GM13976 (cell line): ENCODE measurements around the gene FUS.

Experiments used
- DNase-seq: peaks from one replicate; pipeline ENCODE4 v3.0.0; 2012; ENCODE audit warnings: low spot score
- CTCF ChIP-seq: IDR thresholded peaks from 2 replicates; pipeline ENCODE4 v1.5.1; 2012; ENCODE audit warnings: borderline replicate concordance, mild to moderate bottlenecking; ENCODE audit not compliant: insufficient read depth; ENCODE audit errors: extremely low read depth, missing control alignments, control extremely low read depth
- in situ Hi-C: fragments of 300-500 bp; cut with MboI; formaldehyde crosslinking; loops from one replicate; pipeline ENCODE4 v1.12.0; 2022; ENCODE audit warnings: low sequenced_read_pairs, mixed read lengths, inconsistent platforms; ENCODE audit not compliant: unreplicated experiment

Gene FUS

GRCh38 chr16:31179747-31180459, at the start of gene FUS:
Gene FUS, plus strand, starts transcription at chr16:31180139. Its CDS starts 76 bp downstream, at chr16:31180215.
- no peak for TF ChIP-seq CTCF
- in situ Hi-C loops, result loop anchor here (25.0 kb wide), 1 partner anchor 182 kb away; the partner anchor contains the start of gene ITGAX
- peak; percentile 96 for DNase-seq

- in situ Hi-C loops, result no loop called here
- no peak for DNase-seq
- TF ChIP-seq CTCF, result no peak
Measured at GRCh38 chr16:31130336-31130891, 49.5 kb upstream of the FUS start.

- in situ Hi-C loops, result no loop called here
- no peak for TF ChIP-seq CTCF
- DNase-seq, result no peak
Measured at GRCh38 chr16:31130899-31131298, 49.0 kb upstream of the FUS start.

GRCh38 chr16:31131416-31131815, 48.5 kb upstream of the FUS start:
- no peak for TF ChIP-seq CTCF
- DNase-seq, result no peak
- in situ Hi-C loops, result no loop called here

GRCh38 chr16:31131841-31132271, 48.1 kb upstream of the FUS start:
- no peak for TF ChIP-seq CTCF
- in situ Hi-C loops, result no loop called here
- no peak for DNase-seq

- no peak for TF ChIP-seq CTCF
- in situ Hi-C loops, result no loop called here
- no peak for DNase-seq
Measured at GRCh38 chr16:31132303-31132979, 47.5 kb upstream of the FUS start.
